Measurements from ENCODE around the gene ADARB1.

ADARB1 gene

GRCh38 chr21:45095505-45095904 is 21.1 kb downstream of the ADARB1 start:
- DNase-seq (ENCODE audit: low read depth) = no peak

- DNase-seq (ENCODE audit: low read depth) = no peak
Measured at GRCh38 chr21:45096217-45096616, 21.8 kb downstream of the ADARB1 start.

- no peak for DNase-seq (ENCODE audit: low read depth)
Measured at GRCh38 chr21:45097827-45098387, 23.5 kb downstream of the ADARB1 start.

GRCh38 chr21:45098867-45099266 is 24.5 kb downstream of the ADARB1 start:
- DNase-seq (ENCODE audit: low read depth) = no peak

- DNase-seq (ENCODE audit: low read depth) = no peak
Measured at GRCh38 chr21:45099571-45099970, 25.2 kb downstream of the ADARB1 start.

- DNase-seq (ENCODE audit: low read depth) = no peak
Measured at GRCh38 chr21:45100866-45101265, 26.5 kb downstream of the ADARB1 start.

GRCh38 chr21:45102391-45102932 is 28.1 kb downstream of the ADARB1 start:
- DNase-seq (ENCODE audit: low read depth) = peak; percentile 32

GRCh38 chr21:45103971-45104520 is 29.7 kb downstream of the ADARB1 start:
- DNase-seq (ENCODE audit: low read depth) = no peak

- no peak for DNase-seq (ENCODE audit: low read depth)
Measured at GRCh38 chr21:45104560-45104959, 30.2 kb downstream of the ADARB1 start.

- no peak for DNase-seq (ENCODE audit: low read depth)
Measured at GRCh38 chr21:45105906-45106485, 31.6 kb downstream of the ADARB1 start.

- no peak for DNase-seq (ENCODE audit: low read depth)
Measured at GRCh38 chr21:45108034-45108790, 33.8 kb downstream of the ADARB1 start.

- no peak for DNase-seq (ENCODE audit: low read depth)
Measured at GRCh38 chr21:45108808-45109781, 34.7 kb downstream of the ADARB1 start.

- DNase-seq (ENCODE audit: low read depth) = no peak
Measured at GRCh38 chr21:45109831-45110492, 35.6 kb downstream of the ADARB1 start.

GRCh38 chr21:45110873-45111624 is 36.7 kb downstream of the ADARB1 start:
- no peak for DNase-seq (ENCODE audit: low read depth)

- DNase-seq (ENCODE audit: low read depth) = no peak
Measured at GRCh38 chr21:45111703-45112102, 37.3 kb downstream of the ADARB1 start.

GRCh38 chr21:45112371-45112770 is 38.0 kb downstream of the ADARB1 start:
- DNase-seq (ENCODE audit: low read depth) = no peak

- DNase-seq (ENCODE audit: low read depth) = no peak
Measured at GRCh38 chr21:45113543-45113942, 39.2 kb downstream of the ADARB1 start.

GRCh38 chr21:45114072-45114471 is 39.7 kb downstream of the ADARB1 start:
- DNase-seq (ENCODE audit: low read depth) = no peak

GRCh38 chr21:45114475-45114874 is 40.1 kb downstream of the ADARB1 start:
- DNase-seq (ENCODE audit: low read depth) = no peak

GRCh38 chr21:45115141-45115540 is 40.8 kb downstream of the ADARB1 start:
- DNase-seq (ENCODE audit: low read depth) = no peak
